ENCODE results near the gene PELI2.
"Not testable (repeated sequence)": the region's sequence is repeated elsewhere in the genome, so short reads cannot be mapped to it uniquely, and the experiment has no call there.

The PELI2 gene

GRCh38 chr14:56143025-56143424 is 24.8 kb downstream of the PELI2 start:
- no peak for DNase-seq (ENCODE audit: low read depth in 2 of 2)

- no peak for DNase-seq (ENCODE audit: low read depth in 2 of 2)
Observed at GRCh38 chr14:56144176-56144575, 26.0 kb downstream of the PELI2 start.

GRCh38 chr14:56145181-56145769 is 27.1 kb downstream of the PELI2 start:
- DNase-seq (ENCODE audit: low read depth in 2 of 2) = no peak

GRCh38 chr14:56145965-56146364 is 27.8 kb downstream of the PELI2 start:
- DNase-seq (ENCODE audit: low read depth in 2 of 2) = no peak

GRCh38 chr14:56147449-56147848 is 29.2 kb downstream of the PELI2 start:
- no peak for DNase-seq (ENCODE audit: low read depth in 2 of 2)

- DNase-seq (ENCODE audit: low read depth in 2 of 2) = no peak
Observed at GRCh38 chr14:56147986-56148901, 30.0 kb downstream of the PELI2 start.

GRCh38 chr14:56149151-56149550 is 30.9 kb downstream of the PELI2 start:
- no peak for DNase-seq (ENCODE audit: low read depth in 2 of 2)

- no peak for DNase-seq (ENCODE audit: low read depth in 2 of 2)
Observed at GRCh38 chr14:56149995-56150394, 31.8 kb downstream of the PELI2 start.

GRCh38 chr14:56150645-56151345 is 32.6 kb downstream of the PELI2 start:
- DNase-seq (ENCODE audit: low read depth in 2 of 2) = no peak

GRCh38 chr14:56152221-56152620 is 34.0 kb downstream of the PELI2 start:
- no peak for DNase-seq (ENCODE audit: low read depth in 2 of 2)

GRCh38 chr14:56153267-56153666 is 35.1 kb downstream of the PELI2 start:
- no peak for DNase-seq (ENCODE audit: low read depth in 2 of 2)

GRCh38 chr14:56154321-56154720 is 36.1 kb downstream of the PELI2 start:
- DNase-seq (ENCODE audit: low read depth in 2 of 2) = no peak

GRCh38 chr14:56156096-56156495 is 37.9 kb downstream of the PELI2 start:
- no peak for DNase-seq (ENCODE audit: low read depth in 2 of 2)

- no peak for DNase-seq (ENCODE audit: low read depth in 2 of 2)
Observed at GRCh38 chr14:56159066-56159465, 40.9 kb downstream of the PELI2 start.

- DNase-seq (ENCODE audit: low read depth in 2 of 2) = no peak
Observed at GRCh38 chr14:56160088-56160487, 41.9 kb downstream of the PELI2 start.

- DNase-seq (ENCODE audit: low read depth in 2 of 2) = no peak
Observed at GRCh38 chr14:56161658-56162057, 43.4 kb downstream of the PELI2 start.

GRCh38 chr14:56162476-56162875 is 44.3 kb downstream of the PELI2 start:
- DNase-seq (ENCODE audit: low read depth in 2 of 2) = no peak

GRCh38 chr14:56166579-56166978 is 48.4 kb downstream of the PELI2 start:
- DNase-seq (ENCODE audit: low read depth in 2 of 2) = not testable (repeated sequence)

GRCh38 chr14:56168007-56168616 is 49.9 kb downstream of the PELI2 start:
- no peak for DNase-seq (ENCODE audit: low read depth in 2 of 2)

- no peak for DNase-seq (ENCODE audit: low read depth in 2 of 2)
Observed at GRCh38 chr14:56170028-56170427, 51.8 kb downstream of the PELI2 start.

GRCh38 chr14:56170877-56171422 is 52.7 kb downstream of the PELI2 start:
- DNase-seq (ENCODE audit: low read depth in 2 of 2) = no peak

- no peak for DNase-seq (ENCODE audit: low read depth in 2 of 2)
Observed at GRCh38 chr14:56172074-56172473, 53.9 kb downstream of the PELI2 start.
